Measurements from ENCODE around the gene ERC2.
A peak's percentile ranks its signal among the peaks of the same experiment; 100 is the strongest.
"Not testable (repeated sequence)": the region's sequence is repeated elsewhere in the genome, so short reads cannot be mapped to it uniquely, and the experiment has no call there.

ERC2 gene

DNA sequence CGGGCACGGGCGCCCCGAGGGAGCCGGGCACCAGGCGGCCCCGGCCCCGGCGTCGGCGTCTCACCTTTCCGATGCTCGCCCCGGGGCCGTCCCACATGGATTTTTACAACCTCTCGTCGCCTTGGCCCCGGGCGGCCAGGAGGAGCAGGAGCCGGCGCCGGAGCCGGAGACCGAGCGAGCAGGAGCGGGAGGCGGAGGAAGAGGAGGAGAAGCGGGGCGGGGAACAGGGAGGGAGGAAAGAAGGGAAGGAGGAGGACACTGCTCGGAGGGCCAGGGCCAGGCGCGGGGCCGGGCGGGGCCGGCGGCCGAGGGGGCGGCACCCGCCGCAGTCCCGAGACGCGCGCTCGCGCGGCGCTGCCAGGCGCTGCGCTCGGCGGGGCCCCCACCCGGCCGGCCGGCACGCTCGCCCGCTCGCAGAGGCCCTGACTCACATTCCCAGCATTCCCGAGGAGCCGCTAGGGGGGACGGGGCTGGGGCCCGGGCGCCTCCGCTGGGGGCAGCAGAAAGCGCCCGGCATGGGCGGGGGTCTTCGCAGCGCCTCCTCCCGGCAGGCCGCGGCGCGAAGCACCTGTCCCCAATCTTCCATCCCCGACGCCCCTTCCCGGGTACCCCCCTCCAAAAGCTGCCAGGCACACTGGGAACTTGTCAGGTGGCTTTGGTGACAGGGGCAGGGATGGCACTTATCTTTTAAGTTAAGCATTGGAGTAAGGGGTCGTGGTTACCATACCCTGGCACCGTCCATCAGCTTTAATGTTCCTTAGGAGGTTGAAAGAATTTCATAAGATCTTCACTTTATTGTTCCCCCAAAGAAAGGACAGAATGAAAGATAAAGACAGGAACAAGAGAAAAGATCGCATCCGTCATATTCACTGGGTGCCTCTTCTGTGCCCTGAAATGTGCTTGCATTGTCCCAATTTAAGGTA lies at the start of gene ERC2:
TSS of gene ERC2 (minus strand) at position 284 of the 923 bp plus-strand sequence.
- Histone ChIP-seq H3K4me1 (ENCODE audit: control insufficient read depth, insufficient read depth, low read length) (no peaks in the 10 kb centered on the region), H3K27ac (ENCODE audit: low read depth, low read length) (no peak within 1 kb of the TSS), H3K27me3 (ENCODE audit: control insufficient read depth, insufficient read depth, low read length) (peaks cover 2% of the 10 kb centered on the region), H3K36me3 (ENCODE audit: control insufficient read depth, insufficient read depth, low read length) (no peaks in the 10 kb centered on the region), H3K4me3 (ENCODE audit: low read length) (peak within 1 kb of the TSS; percentile 35), H3K9ac (ENCODE audit: low read length) (no peak within 1 kb of the TSS)

DNA sequence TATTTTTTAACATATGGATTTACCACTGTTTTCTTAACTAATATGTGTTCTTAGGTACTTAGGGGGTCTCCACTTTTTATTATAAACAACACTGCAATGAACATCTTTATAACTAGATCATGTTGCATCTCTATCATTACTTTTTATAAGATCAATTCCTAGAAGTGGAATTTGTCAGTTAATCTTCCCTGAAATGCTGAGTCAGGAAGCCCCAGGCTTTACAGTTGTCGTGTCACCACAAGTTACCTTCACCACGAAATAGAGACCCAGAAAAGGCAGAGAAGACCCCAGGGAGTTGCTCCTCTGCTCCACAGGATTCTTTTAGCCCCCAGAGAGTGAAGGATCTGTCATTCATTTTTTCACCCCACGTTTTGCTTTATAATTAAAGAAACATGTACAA lies 34.5 kb upstream of the ERC2 start:
- Histone ChIP-seq H3K27ac (ENCODE audit: low read depth, low read length) (no peak overlapping the region), H3K4me1 (ENCODE audit: control insufficient read depth, insufficient read depth, low read length) (no peaks in the 10 kb centered on the region), H3K27me3 (ENCODE audit: control insufficient read depth, insufficient read depth, low read length) (no peaks in the 10 kb centered on the region), H3K4me3 (ENCODE audit: low read length) (no peak overlapping the region), H3K36me3 (ENCODE audit: control insufficient read depth, insufficient read depth, low read length) (no peaks in the 10 kb centered on the region), H3K9ac (ENCODE audit: low read length) (no peak overlapping the region)

DNA sequence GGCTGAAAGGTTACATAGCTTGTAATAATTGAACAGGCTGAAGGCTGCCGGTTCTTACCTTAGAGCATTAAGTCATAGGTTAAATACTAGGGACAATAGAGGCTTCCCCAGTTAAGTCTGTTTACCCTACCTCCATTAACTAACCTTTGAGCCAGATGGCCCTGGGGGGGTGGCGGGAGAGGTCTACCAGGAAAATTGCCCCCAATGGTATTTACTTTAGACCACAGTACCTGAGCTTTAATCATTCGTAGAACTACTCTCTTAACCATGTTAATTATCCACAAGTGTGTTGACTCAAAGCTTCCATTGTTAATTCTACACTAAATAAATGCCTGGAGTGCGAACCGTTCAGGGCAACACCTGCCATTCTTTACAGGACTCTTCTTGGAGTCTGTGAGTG lies 28.1 kb upstream of the ERC2 start:
- not testable (repeated sequence) for H3K36me3 ChIP-seq (ENCODE audit: control insufficient read depth, insufficient read depth, low read length); H3K9ac ChIP-seq (ENCODE audit: low read length); H3K4me1 ChIP-seq (ENCODE audit: control insufficient read depth, insufficient read depth, low read length); H3K27me3 ChIP-seq (ENCODE audit: control insufficient read depth, insufficient read depth, low read length); H3K4me3 ChIP-seq (ENCODE audit: low read length); H3K27ac ChIP-seq (ENCODE audit: low read depth, low read length)

DNA sequence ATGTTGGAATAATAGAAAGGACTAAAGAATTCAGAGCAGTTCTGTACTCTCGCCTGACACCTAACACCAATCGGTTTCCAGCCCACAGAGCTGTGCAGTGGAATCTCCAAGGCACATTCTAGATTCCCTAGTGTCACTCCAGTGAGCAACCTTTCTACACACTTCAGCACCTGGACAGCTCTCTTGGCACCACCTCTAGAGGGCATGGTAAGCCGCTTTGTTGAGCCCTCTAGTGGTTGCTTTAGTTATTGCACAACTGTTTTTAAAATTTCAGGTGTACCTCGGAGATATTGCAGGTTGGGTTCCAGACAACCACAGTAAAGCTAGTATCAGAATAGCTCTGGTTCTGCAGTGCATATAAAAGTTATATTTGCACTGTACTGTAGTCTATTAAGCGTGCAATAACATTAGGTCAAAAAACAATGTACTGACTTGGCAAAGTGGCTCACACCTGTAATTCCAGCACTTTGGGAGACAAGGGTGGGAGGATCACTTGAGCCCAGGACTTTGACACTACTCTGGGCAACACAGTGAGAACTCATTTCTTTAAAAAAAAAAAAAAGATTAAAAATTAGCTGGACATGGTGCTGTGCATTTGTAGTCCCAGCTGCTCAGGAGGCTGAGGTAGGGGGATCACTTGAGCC lies 26.5 kb upstream of the ERC2 start:
- Histone ChIP-seq H3K27me3 (ENCODE audit: control insufficient read depth, insufficient read depth, low read length) (no peaks in the 10 kb centered on the region), H3K4me3 (ENCODE audit: low read length) (no peak overlapping the region), H3K9ac (ENCODE audit: low read length) (no peak overlapping the region), H3K36me3 (ENCODE audit: control insufficient read depth, insufficient read depth, low read length) (no peaks in the 10 kb centered on the region), H3K4me1 (ENCODE audit: control insufficient read depth, insufficient read depth, low read length) (no peaks in the 10 kb centered on the region), H3K27ac (ENCODE audit: low read depth, low read length) (no peak overlapping the region)

DNA sequence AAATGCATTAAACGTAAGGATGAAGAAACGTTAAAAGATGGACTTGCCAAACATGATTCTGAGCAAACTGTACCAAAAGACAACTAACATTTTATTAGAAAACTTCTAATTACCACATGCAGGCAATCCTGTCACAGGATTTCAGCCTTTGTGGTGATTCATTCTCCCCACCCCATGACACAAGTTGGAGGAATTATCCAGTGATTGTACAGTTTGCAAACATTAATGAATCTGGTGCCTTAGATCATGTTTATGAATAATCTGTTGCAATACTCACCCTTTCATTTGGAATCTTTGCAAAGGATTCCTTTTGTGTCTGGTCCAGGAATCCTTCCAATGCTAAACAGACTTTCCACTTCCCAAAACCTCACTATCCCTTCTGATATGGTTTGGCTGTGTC lies 23.3 kb upstream of the ERC2 start:
- Histone ChIP-seq H3K27me3 (ENCODE audit: control insufficient read depth, insufficient read depth, low read length) (no peaks in the 10 kb centered on the region), H3K36me3 (ENCODE audit: control insufficient read depth, insufficient read depth, low read length) (no peaks in the 10 kb centered on the region), H3K9ac (ENCODE audit: low read length) (no peak overlapping the region), H3K4me1 (ENCODE audit: control insufficient read depth, insufficient read depth, low read length) (no peaks in the 10 kb centered on the region), H3K27ac (ENCODE audit: low read depth, low read length) (no peak overlapping the region), H3K4me3 (ENCODE audit: low read length) (no peak overlapping the region)

DNA sequence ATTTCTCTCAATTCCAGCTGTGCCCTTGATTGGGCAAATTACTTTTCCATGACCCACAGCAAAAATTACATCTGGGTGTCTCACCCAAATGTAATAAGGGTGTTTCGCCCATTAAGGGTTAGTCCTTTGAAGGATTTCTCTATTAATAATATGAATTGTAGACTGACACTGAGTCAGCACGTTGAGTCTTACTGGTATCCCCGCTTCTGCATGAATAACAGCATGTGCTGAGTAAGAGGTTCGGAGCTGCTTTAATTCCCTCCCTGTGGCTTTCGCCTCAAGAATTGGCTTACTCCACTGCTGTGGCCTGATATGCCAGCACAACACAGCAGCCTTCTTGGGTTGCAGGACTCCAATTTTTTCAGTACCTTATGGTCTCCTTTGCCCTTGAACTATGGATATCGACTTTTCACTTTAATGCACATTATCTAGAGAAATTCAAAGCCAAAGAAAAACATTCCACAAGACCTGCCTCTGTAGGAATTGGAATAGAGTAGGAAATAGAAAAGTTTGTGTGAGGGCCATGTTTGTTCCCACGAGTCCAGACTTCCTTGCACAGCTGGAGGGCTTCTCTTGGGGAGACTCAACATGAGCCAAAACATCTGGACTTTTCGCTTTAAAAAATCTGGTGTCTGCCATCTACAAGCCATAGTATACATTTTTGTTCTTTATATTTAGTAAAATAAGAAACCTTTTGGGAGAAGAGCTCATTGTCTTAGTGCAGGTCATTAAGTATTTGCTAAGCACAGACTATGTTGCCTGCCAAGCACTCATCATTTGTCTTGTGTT lies 20.7 kb upstream of the ERC2 start:
- Histone ChIP-seq H3K36me3 (ENCODE audit: control insufficient read depth, insufficient read depth, low read length) (no peaks in the 10 kb centered on the region), H3K9ac (ENCODE audit: low read length) (no peak overlapping the region), H3K4me1 (ENCODE audit: control insufficient read depth, insufficient read depth, low read length) (no peaks in the 10 kb centered on the region), H3K27me3 (ENCODE audit: control insufficient read depth, insufficient read depth, low read length) (no peaks in the 10 kb centered on the region), H3K4me3 (ENCODE audit: low read length) (no peak overlapping the region), H3K27ac (ENCODE audit: low read depth, low read length) (no peak overlapping the region)

DNA sequence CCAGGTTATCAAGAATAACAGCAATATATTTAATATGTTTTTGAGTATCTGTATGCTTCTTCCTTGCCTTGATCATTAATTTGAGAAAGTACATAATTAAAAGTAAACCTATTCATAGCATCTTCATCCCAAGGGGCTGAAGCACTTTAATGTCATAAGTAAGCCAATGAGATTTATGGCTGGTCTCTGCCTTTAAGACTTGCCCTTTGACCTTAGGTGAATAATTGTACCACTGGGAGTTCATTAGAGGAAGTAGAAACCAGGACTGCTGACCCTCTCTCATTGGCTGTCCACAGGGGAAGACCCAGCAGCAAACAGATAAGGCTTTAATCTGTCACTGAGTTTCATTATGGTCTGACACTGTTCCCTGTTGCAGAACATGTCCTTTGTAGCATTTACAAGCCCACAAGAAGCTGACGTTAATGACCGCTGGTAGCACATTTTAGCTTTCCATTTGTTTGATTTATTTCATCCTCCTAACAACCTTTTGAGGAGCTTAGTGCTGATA lies 16.3 kb upstream of the ERC2 start:
- H3K4me1 ChIP-seq (ENCODE audit: control insufficient read depth, insufficient read depth, low read length) = no peaks in the 10 kb centered on the region
- H3K36me3 ChIP-seq (ENCODE audit: control insufficient read depth, insufficient read depth, low read length) = no peaks in the 10 kb centered on the region
- no peak overlapping the region for H3K27ac ChIP-seq (ENCODE audit: low read depth, low read length)
- H3K4me3 ChIP-seq (ENCODE audit: low read length) = no peak overlapping the region
- H3K27me3 ChIP-seq (ENCODE audit: control insufficient read depth, insufficient read depth, low read length) = no peaks in the 10 kb centered on the region
- H3K9ac ChIP-seq (ENCODE audit: low read length) = no peak overlapping the region

DNA sequence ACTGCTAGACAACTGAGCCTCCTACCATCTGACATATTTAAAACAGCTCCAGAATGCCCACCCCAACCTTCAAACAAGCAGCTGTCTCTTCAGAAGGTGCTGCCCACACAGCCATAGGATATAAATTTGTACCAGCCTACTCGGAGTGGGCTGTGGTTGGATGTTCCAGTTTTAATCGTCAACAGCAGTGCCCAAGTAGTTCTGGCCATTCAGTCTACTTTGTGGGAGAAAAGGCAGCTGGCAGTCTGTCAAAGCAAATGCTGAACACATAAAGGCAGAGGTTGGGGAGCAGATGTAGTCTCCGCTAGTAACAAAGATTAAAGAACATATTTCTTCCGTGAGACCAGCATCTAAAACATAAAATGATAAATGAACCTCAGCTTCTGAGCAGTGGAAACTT lies 15.9 kb upstream of the ERC2 start:
- H3K36me3 ChIP-seq (ENCODE audit: control insufficient read depth, insufficient read depth, low read length) = no peaks in the 10 kb centered on the region
- no peak overlapping the region for H3K4me3 ChIP-seq (ENCODE audit: low read length)
- no peaks in the 10 kb centered on the region for H3K27me3 ChIP-seq (ENCODE audit: control insufficient read depth, insufficient read depth, low read length)
- no peak overlapping the region for H3K9ac ChIP-seq (ENCODE audit: low read length)
- H3K4me1 ChIP-seq (ENCODE audit: control insufficient read depth, insufficient read depth, low read length) = no peaks in the 10 kb centered on the region
- no peak overlapping the region for H3K27ac ChIP-seq (ENCODE audit: low read depth, low read length)

DNA sequence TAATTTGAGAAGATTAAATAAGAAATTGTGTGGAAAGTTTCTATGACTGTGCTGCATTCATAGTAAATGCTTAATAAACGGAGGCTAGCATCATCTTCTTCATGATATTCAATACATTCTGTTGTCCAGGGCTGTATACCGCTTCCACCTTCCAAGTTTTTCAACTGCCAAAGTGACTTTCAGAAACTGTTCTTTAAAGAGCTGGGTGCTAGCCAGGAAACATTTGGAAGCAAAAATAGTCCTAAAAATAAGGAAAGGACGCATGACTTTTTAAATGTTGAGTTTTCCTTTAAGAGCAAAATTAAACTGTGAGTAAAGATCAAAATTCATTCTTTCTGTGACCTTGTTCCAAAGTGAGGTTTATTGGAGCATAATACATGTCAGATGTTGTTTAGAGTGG lies 9.4 kb upstream of the ERC2 start:
- Histone ChIP-seq H3K27me3 (ENCODE audit: control insufficient read depth, insufficient read depth, low read length) (no peaks in the 10 kb centered on the region), H3K4me3 (ENCODE audit: low read length) (no peak overlapping the region), H3K36me3 (ENCODE audit: control insufficient read depth, insufficient read depth, low read length) (no peaks in the 10 kb centered on the region), H3K27ac (ENCODE audit: low read depth, low read length) (no peak overlapping the region), H3K9ac (ENCODE audit: low read length) (no peak overlapping the region), H3K4me1 (ENCODE audit: control insufficient read depth, insufficient read depth, low read length) (no peaks in the 10 kb centered on the region)

DNA sequence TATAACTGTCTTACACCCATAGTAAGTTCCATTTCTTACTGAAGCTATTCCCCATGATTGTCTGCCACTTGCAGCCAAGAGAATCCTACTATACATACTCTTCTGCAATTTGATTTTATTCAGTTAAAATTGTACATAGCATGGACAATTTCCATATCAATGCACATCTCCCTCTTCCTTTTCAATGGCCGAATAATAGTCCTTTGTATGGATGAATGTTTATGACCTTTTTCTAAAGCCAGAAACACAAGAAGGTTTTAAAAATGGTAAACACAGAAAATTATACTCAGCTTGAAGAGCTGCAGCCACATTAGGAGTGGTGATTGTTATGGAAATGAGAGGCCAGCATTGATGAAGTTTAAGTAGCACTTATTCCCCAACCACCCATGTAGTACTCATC lies 8.5 kb upstream of the ERC2 start:
- no peak overlapping the region for H3K4me3 ChIP-seq (ENCODE audit: low read length)

DNA sequence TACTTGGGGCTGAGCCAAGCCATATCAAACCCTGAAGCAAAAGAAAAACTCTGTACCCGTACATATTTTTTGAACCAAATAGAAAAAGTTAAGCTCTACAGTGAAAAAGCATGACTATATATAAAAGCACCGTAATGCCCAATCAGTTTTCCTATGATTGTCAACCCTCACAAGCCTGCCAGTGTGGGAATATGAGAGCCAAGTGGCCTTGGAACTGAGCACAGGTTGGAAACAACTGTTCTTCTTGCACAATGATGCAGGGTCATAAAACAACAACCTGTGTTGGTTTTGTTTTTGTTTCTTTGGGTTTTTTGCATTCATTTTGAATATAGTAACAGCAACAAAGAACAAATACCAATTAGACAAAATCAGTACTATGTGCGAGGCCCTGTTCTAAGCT lies 3.5 kb upstream of the ERC2 start:
- no peak overlapping the region for H3K27ac ChIP-seq (ENCODE audit: low read depth, low read length)
- no peak overlapping the region for H3K9ac ChIP-seq (ENCODE audit: low read length)
- H3K4me1 ChIP-seq (ENCODE audit: control insufficient read depth, insufficient read depth, low read length) = no peaks in the 10 kb centered on the region
- peaks cover 2% of the 10 kb centered on the region for H3K27me3 ChIP-seq (ENCODE audit: control insufficient read depth, insufficient read depth, low read length)
- H3K4me3 ChIP-seq (ENCODE audit: low read length) = no peak overlapping the region
- H3K36me3 ChIP-seq (ENCODE audit: control insufficient read depth, insufficient read depth, low read length) = no peaks in the 10 kb centered on the region

More for the DNA sequence above, 8.5 kb upstream of the ERC2 start:
- Histone ChIP-seq H3K36me3 (ENCODE audit: control insufficient read depth, insufficient read depth, low read length) (no peaks in the 10 kb centered on the region), H3K9ac (ENCODE audit: low read length) (no peak overlapping the region), H3K27me3 (ENCODE audit: control insufficient read depth, insufficient read depth, low read length) (no peaks in the 10 kb centered on the region), H3K27ac (ENCODE audit: low read depth, low read length) (no peak overlapping the region), H3K4me1 (ENCODE audit: control insufficient read depth, insufficient read depth, low read length) (no peaks in the 10 kb centered on the region)

DNA sequence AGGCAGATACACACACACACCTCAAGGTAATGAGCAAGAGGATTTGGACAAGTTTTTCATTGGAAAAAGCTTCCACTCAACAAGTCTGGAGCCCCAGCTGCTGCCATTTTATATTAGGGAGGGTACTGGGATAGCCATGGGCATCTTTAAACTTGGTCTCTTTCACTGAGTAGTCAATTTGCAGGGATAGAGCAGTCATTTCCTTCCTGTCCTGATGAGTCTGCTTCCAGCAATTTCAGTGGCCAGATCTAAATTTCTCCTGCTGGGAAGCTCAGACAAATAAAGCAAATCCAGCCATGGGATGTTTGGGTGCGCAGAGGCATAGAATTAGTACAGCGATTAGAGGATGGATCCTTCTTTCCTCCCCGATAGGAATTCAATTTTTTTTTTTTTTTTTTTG lies 874 bp upstream of the ERC2 start:
- H3K4me1 ChIP-seq (ENCODE audit: control insufficient read depth, insufficient read depth, low read length) = no peaks in the 10 kb centered on the region
- no peaks in the 10 kb centered on the region for H3K36me3 ChIP-seq (ENCODE audit: control insufficient read depth, insufficient read depth, low read length)
- H3K4me3 ChIP-seq (ENCODE audit: low read length) = no peak overlapping the region
- H3K27me3 ChIP-seq (ENCODE audit: control insufficient read depth, insufficient read depth, low read length) = peaks cover 2% of the 10 kb centered on the region
- no peak overlapping the region for H3K9ac ChIP-seq (ENCODE audit: low read length)
- no peak overlapping the region for H3K27ac ChIP-seq (ENCODE audit: low read depth, low read length)
